Right atrium auricular region (tissue), 2 donors: ENCODE measurements around the gene CUX1. TPM values are rescaled to one million over a fixed set of nuclear protein-coding genes. Genes with fewer than 3 reads are reported as not detected.
"Not testable (repeated sequence)": the region's sequence is repeated elsewhere in the genome, so short reads cannot be mapped to it uniquely, and the experiment has no call there.

Experiments used
- DNase-seq: peaks from one replicate; pipeline ENCODE4 v3.0.0-alpha.2; 2019; ENCODE audit warnings: low spot score
- H3K27ac ChIP-seq, 2 donors: fragments of 200-600 bp; sonication (generic); 1 replicate in 1 of 2; 2 replicates in 1 of 2; pipeline ENCODE4 v1.5.1; 2016 to 2019
- H3K27me3 ChIP-seq, 2 donors: fragments of 200-600 bp; sonication (generic); one replicate each; pipeline versions ENCODE4 v1.5.1 to v1.6.0; 2017 to 2019
- H3K36me3 ChIP-seq: fragments of 200-600 bp; sonication (generic); one replicate; pipeline ENCODE4 v1.5.1; 2016
- H3K4me1 ChIP-seq, 2 donors: fragments of 200-600 bp; sonication (generic); one replicate each; pipeline versions ENCODE4 v1.5.1 to v1.6.0; 2017 to 2019
- H3K4me3 ChIP-seq, 2 donors: fragments of 200-600 bp; sonication (generic); 1 replicate in 1 of 2; 2 replicates in 1 of 2; pipeline ENCODE4 v1.5.1; 2017 to 2019; ENCODE audit warnings: mild to moderate bottlenecking in 1 of 2, moderate library complexity in 1 of 2
- H3K9me3 ChIP-seq, 2 donors: fragments of 200-600 bp; sonication (generic); one replicate each; pipeline ENCODE4 v1.5.1; 2019
- CTCF ChIP-seq, 2 donors: fragments of 200-600 bp; sonication (generic); IDR thresholded peaks; one replicate each; pipeline ENCODE4 v1.5.1; 2019; ENCODE audit warnings: antibody characterized with exemption in 2 of 2
- total RNA-seq, 2 donors: library from RNA; depleted of rRNA; stranded (reverse); fragments of >200 nt; gene quantifications; one replicate each; pipeline ENCODE4 v1.1.0, GENCODE V29; 2016

The CUX1 gene
- total RNA-seq, 2 donors from 2014 or later: 71.1 to 94.4 TPM

DNA sequence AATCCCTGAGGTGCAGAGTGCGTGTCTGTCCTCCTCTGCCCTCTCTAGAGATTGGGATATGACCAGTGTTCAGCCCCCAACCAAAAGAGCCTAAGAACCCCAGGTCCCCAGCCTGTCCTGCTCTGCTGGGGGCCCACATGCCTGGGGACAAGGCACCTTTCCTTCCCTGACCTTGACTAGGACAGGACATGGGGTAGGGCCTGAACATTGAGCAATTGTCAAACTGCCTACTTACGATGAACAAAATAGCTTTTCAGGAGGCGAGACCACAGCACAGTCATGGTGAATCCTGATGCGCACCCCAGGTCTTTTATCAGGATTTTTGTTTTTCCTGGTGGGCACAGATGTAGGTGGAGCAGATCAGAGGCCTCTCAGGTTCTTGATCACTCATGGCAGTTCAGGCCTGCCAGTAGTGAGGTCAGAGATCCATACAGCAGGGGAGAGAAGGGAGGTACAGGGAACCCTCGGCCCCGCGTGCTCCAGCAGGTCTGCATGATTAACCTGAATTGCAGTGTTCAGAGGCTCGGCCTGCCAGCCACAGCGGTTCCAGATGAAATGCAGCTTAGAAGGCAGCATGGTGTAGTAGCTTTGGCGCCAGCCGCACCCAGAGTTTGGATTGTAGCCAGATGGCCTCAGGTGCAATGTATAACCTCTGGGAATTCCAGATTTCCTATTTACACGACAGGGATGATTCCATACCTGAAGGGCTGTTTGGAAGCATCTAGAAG is 191.3 kb downstream of the CUX1 start:
- Histone ChIP-seq H3K4me1 (no peaks in the 10 kb centered on the region), H3K4me3 (no peak overlapping the region), H3K36me3 (no peaks in the 10 kb centered on the region), H3K27me3 (no peaks in the 10 kb centered on the region), H3K9me3 (no peaks in the 10 kb centered on the region), H3K27ac (peak overlapping the region in 1 of 2 donors; percentile 5)
- no peak for DNase-seq
- TF ChIP-seq CTCF (IDR thresholded peaks at IDR 0.05): no peak

DNA sequence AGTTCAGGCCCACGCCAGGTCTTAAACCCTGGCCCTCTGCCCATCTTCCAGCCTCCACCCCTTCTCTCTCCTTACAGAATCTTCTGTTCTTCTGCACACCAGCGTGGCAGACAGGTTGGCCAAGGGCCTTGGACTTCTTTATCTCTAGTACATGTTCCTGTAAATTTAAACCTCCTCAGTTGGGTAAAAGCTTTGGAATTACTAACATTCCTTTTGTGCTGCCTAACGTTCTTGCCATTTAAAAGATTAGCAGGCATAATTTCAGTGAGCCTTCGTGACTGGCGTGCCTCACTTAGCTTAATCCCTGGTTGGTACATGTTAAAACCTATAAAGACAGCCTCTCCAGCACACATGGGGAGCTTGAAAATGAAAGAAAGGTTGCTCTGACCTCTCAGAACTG is 192.2 kb downstream of the CUX1 start:
- Histone ChIP-seq H3K36me3 (no peaks in the 10 kb centered on the region), H3K4me1 (no peaks in the 10 kb centered on the region), H3K27me3 (no peaks in the 10 kb centered on the region), H3K9me3 (no peaks in the 10 kb centered on the region), H3K27ac (no peak overlapping the region), H3K4me3 (no peak overlapping the region)
- TF ChIP-seq CTCF (IDR thresholded peaks at IDR 0.05): no peak
- DNase-seq: no peak

DNA sequence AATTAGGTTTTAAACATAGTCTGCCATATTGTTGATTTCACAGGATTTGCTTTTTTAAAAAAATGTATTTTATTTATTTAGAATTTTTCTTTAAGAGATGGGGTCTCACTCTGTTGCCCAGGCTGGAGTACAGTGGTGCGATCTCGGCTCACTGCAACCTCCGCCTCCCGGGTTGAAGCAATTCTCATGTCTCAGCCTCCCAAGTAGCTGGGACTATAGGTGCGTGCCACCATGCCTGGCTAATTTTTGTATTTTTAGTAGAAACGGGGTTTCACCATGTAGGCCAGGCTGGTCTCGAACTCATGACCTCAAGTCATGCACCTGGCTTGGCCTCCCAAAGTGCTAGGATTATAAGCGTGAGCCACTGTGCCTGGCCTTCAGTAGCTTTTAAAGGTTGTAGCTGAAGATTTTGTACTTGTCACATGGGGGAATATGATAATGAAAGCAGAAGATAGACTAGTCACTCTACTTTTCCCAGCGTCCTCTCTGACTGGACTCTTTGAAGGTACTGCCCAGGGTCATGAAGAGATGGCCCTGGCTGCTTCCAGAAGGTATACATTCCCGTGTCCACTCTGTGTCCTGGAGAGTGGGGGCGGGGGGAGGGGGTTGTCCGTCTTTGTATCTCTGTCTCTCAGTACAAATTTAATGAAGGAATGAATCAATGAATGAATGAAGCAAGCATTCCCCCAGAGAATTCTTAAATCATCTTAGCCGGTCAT is 194.8 kb downstream of the CUX1 start:
- not testable (repeated sequence) for DNase-seq, H3K36me3 ChIP-seq, H3K27ac ChIP-seq, H3K27me3 ChIP-seq, H3K4me3 ChIP-seq, H3K4me1 ChIP-seq, H3K9me3 ChIP-seq

DNA sequence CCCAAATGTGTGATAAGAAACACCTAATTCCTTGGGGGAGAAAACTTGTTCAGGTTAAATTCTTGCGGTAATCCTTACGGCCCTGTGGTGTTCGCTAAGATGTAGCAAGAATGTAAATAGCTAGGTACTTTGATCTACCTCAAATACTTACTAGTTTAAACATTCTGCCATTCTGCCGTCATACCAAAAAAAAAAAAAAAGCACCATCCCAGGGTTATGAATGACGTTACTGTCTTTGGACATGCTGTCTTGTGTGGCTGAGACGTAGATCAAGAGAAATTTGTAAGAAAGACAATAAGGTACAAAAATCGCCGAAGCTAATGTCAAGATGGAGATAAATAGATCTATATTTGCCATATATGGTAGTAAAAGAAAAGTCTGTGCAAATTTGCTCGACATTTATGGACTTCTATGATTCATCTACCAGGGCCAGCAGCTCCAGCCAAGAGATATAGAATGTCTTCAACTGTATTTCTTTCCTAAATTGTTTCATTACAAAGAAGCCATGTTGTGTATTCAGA is 195.6 kb downstream of the CUX1 start:
- no peak overlapping the region for H3K4me3 ChIP-seq
- H3K27ac ChIP-seq: no peak overlapping the region

DNA sequence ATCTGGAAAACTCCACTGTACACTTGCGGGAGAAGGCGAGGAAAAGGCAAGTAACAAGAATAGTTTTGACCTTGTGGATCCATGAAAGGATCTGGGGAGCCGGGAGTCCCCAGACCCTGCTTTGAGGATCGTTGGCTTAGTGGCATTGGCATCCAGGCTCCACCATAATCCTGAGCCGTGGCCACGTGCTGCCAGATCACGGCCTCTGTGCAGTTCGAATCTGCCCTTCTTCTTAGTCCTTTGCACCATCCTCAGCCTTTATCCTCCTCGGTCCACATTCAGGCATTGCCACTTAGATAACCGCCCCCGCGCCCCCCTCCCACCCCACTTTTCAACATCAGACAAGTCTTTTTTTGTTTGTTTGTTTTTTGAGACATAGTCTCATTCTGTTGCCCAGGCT is 201.4 kb downstream of the CUX1 start:
- no peak for TF ChIP-seq CTCF (IDR thresholded peaks at IDR 0.05)
- Histone ChIP-seq H3K4me3 (no peak overlapping the region), H3K4me1 (peaks cover 0 to 12% of the 10 kb centered on the region in 2 donors), H3K27me3 (no peaks in the 10 kb centered on the region), H3K27ac (no peak overlapping the region), H3K36me3 (no peaks in the 10 kb centered on the region), H3K9me3 (no peaks in the 10 kb centered on the region)
- DNase-seq: no peak

More for the DNA sequence above, 195.6 kb downstream of the CUX1 start:
- H3K27me3 ChIP-seq: no peaks in the 10 kb centered on the region
- no peak for TF ChIP-seq CTCF (IDR thresholded peaks at IDR 0.05)
- no peaks in the 10 kb centered on the region for H3K36me3 ChIP-seq
- no peaks in the 10 kb centered on the region for H3K9me3 ChIP-seq
- no peaks in the 10 kb centered on the region for H3K4me1 ChIP-seq
- DNase-seq: no peak

DNA sequence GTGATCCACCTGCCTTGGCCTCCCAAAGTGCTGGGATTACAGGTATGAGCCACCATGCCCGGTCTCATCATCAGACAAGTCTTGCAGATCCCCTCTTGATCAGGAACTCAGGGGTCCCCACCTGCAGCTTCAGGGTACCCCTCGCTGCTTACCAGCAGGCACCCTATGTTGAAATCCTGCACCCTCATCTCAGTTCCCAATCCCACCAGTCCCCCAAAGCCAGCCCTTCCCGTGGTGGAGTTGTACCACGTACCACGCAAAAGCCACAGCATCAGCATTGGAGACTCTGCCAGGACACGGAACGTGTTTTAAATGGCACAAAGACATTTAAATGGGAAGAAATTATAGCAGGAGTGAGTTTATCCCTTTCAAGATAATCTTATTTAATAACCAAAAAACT is 202.0 kb downstream of the CUX1 start:
- H3K9me3 ChIP-seq: no peaks in the 10 kb centered on the region
- no peaks in the 10 kb centered on the region for H3K27me3 ChIP-seq

More for the DNA sequence above, 202.0 kb downstream of the CUX1 start:
- DNase-seq: no peak
- H3K27ac ChIP-seq: no peak overlapping the region
- peaks cover 0 to 18% of the 10 kb centered on the region in 2 donors for H3K4me1 ChIP-seq
- no peaks in the 10 kb centered on the region for H3K36me3 ChIP-seq
- TF ChIP-seq CTCF (IDR thresholded peaks at IDR 0.05): no peak
- no peak overlapping the region for H3K4me3 ChIP-seq
